GM12874 (cell line): ENCODE results near the gene RETN.

Experiments used
- TF ChIP-seq, protein P1 (sequence below): IDR thresholded peaks from 2 replicates; pipeline ENCODE4 v1.5.1; 2011; ENCODE audit warnings: low read depth, mild to moderate bottlenecking, control low read depth, low read length, moderate library complexity; ENCODE audit not compliant: insufficient read depth

Gene RETN

DNA sequence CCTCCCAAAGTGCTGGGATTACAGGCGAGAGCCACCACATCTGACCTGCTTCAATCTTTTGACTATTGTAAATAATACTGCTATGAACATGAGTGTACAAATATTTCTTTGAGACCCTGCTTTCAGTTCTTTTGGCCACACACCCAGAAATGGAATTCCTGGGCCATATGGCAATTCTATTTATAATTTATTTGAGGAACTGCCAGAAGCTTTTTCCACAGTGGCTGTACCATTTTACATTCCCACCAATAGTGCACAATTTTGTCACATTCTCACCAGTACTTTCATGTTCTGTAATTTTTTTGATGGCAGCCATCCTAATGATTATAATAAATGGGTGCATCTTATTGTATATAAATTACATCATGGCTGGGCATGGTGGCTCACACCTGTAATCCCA, 46.8 kb downstream of the RETN start:
- TF ChIP-seq, protein P1, sequence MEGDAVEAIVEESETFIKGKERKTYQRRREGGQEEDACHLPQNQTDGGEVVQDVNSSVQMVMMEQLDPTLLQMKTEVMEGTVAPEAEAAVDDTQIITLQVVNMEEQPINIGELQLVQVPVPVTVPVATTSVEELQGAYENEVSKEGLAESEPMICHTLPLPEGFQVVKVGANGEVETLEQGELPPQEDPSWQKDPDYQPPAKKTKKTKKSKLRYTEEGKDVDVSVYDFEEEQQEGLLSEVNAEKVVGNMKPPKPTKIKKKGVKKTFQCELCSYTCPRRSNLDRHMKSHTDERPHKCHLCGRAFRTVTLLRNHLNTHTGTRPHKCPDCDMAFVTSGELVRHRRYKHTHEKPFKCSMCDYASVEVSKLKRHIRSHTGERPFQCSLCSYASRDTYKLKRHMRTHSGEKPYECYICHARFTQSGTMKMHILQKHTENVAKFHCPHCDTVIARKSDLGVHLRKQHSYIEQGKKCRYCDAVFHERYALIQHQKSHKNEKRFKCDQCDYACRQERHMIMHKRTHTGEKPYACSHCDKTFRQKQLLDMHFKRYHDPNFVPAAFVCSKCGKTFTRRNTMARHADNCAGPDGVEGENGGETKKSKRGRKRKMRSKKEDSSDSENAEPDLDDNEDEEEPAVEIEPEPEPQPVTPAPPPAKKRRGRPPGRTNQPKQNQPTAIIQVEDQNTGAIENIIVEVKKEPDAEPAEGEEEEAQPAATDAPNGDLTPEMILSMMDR: no peak

DNA sequence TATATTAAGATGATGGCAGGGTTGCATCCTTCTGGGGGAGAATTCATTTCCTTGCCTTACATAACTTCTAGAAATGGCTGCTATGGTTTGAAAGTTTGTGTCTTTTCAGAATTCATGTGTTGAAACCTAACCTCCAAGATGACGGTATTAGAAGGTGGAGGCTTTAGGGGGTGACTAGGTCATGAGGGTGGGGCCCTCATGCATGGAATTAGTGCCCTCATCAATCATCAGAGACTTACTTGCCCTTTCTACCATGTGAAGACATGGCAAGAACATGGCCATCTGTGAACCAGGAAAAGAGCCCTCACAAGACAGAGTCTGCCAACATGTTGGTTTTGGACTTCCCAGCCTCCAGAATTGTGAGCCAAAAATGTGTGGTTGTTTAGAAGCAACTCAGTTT, 47.9 kb downstream of the RETN start:
- TF ChIP-seq, protein P1: no peak

DNA sequence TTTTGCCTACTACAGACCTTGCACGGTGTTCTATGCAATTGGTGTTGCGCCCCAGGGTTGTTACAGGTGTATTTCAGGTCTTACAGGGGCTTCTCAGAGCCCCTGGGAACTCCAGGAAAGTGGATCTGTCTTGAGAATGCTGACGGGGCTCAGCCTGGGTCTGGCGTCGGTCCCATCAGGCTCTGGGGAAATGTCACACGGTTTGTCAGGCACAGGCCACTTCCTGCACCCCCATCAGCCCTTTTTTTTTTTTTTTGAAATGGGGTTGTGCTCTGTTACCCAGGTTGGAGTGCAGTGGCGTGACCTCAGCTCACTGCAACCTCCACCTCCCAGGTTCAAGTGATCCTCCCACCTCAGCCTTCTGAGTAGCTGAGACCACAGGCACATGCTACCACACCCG, 49.8 kb downstream of the RETN start:
- TF ChIP-seq, protein P1: no peak
